Superior temporal gyrus (tissue), 1 donor: ENCODE results near the gene DPP7.
"Not testable (repeated sequence)": the region's sequence is repeated elsewhere in the genome, so short reads cannot be mapped to it uniquely, and the experiment has no call there.

Experiments
- DNase-seq: peaks from one replicate; pipeline ENCODE4 v3.0.0-alpha.2; 2016; ENCODE audit errors: extremely low spot score

DPP7 gene

DNA sequence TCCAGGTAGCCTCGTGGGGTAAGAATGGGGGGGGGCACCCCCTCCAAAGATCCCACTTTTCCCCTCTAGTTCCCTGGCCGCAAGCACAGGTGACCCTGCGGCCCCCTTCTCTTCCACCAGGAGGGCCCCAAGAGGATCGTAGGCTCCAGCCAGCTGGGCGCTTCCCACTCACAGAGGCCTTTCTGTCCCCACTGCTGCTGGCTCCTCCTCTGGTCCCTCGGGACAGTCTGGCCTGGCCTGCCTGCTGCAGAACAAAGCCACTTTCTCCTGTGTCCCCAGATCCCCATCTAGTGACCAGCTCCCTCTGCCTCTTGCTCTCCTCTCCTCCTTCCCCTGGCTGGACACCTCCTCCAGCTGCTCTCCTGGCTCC is 43.6 kb downstream of the DPP7 start:
- peak; percentile 89 for DNase-seq

GRCh38 chr9:137070201-137070905 is 44.2 kb downstream of the DPP7 start, which contains the start of gene SAPCD2:
SAPCD2 (minus strand) TSS chr9:137070557; CDS start chr9:137070460, 97 bp downstream.
- peak; percentile 96 for DNase-seq

GRCh38 chr9:137069508-137070091 is 44.9 kb downstream of the DPP7 start:
- no peak for DNase-seq

- no peak for DNase-seq
Measured at GRCh38 chr9:137068539-137069507, 45.7 kb downstream of the DPP7 start.

GRCh38 chr9:137067860-137068538 is 46.5 kb downstream of the DPP7 start:
- DNase-seq, result peak; percentile 89

DNA sequence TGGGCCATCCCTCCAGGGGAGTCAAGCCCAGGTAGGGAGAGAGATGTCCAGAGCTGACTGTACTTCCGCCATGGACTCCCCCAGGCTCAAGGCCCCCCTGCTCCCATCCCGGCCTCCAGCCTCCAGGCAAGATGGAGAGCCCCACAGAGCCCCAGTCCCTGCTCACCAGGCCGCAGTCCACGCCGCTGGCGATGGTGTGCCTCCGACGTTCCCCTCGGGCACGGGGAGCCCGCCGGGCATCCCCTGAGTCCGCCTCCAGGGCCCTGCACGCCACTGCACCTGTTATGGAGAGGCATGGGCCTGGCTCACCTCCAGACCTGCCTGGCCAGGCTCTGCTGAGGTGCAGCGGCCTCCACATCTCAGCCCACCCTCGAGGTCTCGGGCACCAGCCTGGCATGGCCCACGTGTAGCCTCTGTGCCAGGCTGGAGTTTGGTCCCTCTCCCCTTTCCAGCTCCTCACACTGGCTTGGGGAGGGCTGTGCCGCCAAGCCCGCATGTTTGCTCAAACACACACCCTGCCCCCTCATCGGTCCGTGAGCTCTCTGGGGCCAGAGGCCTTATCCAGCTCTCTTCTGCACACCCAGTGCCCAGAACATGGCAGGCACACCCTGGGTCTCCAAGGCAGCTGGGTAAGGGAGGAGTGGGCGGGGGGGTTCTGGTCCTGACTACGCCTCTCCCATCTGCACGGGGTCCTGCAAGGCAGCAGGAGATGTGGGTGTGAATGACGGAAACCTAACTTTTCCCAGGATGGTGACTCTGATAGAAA is 48.3 kb downstream of the DPP7 start:
- DNase-seq, result no peak

DNA sequence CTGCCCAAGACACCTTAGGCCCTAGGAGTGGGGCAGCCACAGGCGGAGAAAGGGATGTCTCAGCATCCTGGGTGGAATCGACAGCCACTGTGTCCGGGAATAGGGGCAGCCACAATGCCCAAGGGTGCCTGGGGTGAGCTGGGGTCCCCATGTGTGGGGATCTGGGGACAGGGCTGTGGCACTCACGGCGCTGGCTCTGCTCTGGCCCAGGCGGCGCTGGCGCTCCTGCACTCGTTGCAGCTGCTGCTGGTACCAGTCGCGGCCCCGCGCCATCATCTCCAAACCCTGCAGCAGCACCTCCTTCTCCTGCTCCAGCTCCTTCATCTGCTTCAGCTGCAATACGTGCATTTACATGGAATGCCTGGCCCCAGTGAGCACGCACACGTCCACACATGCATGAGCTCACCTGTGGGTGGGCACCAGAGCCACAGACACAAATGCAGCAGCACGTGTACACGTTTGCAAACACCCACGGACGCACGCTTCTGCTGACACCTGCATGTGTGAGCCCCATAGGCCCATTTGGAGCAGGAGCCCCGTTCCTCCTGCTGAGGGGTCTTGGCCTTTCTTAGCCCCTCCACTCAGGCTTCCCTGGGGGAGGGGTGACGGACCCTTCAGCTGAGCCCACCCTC is 49.1 kb downstream of the DPP7 start:
- no peak for DNase-seq

DNA sequence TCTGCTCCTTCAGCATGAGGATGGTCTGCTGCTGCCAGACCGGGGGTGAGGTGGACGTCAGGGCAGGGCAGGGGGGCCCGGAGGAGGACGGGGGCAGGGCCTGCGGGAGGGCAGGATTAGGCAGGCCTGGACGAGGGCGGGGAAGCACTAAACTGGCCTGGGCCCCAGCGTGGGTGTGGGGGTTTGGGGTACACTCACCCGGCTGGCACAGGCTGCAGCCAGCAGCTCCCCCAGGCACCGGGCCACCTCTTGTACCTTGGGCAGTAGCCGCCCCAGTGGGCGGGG is 49.7 kb downstream of the DPP7 start:
- DNase-seq, result no peak

DNA sequence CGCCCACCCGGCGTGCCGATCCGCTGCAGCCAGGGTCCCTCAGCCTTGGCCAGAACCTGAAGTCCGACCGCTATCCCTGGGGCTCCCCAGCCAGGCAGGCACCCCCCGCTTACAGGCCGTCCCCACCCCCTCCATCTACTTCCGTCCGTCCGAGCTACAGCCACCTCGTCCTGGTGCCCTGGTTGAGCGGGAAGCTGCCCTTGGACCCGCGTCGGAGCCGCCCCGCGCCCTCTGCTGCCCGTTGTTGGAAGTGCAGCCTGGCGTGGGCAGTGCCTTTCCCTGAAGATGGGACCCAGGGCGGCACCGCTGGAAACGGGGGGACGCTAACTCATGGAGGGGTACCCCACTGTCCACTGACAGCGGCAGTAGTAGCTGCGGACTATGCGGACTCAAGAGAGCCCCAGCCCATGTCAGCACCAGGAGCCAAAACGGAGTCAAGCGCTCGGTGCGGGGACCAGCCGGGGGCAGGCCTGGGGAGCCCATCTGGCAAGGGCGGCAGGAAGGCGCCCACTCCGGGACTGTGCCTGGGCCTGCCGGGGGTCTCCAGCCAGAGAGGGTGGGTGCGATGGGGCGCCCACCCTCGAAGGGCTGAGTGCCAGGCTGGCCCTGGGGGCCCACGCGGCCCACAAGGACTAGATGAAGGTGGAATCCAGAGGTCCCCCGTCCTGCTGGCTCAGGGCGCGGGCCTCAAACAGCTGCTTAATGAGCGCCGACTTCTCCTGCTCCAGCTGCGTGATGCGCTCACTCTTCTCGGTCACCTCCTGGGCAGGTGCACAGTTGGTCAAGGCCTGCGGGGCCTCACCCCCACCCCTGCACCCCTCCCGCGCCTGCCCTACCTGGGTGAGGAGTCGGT is 50.3 kb downstream of the DPP7 start:
- DNase-seq, result peak; percentile 74

GRCh38 chr9:137063311-137064026 is 51.1 kb downstream of the DPP7 start:
- no peak for DNase-seq

- not testable (repeated sequence) for DNase-seq
Measured at GRCh38 chr9:137062798-137063197, 51.7 kb downstream of the DPP7 start.

DNA sequence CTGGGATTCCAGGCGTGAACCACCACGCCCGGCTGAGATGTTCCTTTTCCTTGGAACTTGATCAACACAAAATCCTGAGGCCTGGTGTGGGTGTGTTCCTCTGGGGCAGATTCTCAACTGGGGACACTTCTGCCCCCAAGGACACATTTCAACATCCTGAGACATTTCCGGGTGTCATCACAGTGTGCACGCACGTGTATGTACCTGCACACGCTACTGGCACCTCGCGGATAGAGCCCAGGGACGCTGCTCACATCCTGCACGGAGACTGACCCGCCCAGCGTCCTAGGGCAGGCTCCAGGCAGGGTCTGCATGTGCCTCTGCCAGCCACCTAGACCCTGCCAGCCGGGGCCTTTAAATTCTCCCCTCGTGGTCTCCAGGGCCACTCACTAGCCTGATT is 52.1 kb downstream of the DPP7 start:
- DNase-seq, result no peak
